Left lung (tissue), 10 donors: ENCODE measurements around the gene MICAL2. TPM values are rescaled to one million over a fixed set of nuclear protein-coding genes. Genes with fewer than 3 reads are reported as not detected.

Experiments used
- ATAC-seq: fragments of 200-7000 bp; cut with Tn5 transposase; one replicate; pipeline ENCODE4 v1.9.1; 2020; ENCODE audit warnings: moderate library complexity
- DNase-seq, 4 donors: peaks; one replicate each; pipeline ENCODE4 v3.0.0-alpha.2; 2013 to 2020
- H3K27ac ChIP-seq, 2 donors: fragments of 200-600 bp; sonication (generic) in 1 of 2; one replicate each; pipeline versions ENCODE4 v1.5.0 to v1.8.0; 2020 to 2021
- H3K27me3 ChIP-seq, 2 donors: fragments of 200-600 bp; sonication (generic) in 1 of 2; one replicate each; pipeline versions ENCODE4 v1.5.0 to v1.8.0; 2020 to 2021
- H3K36me3 ChIP-seq, 2 donors: fragments of 200-600 bp; sonication (generic) in 1 of 2; one replicate each; pipeline versions ENCODE4 v1.5.0 to v1.8.0; 2020 to 2021
- H3K4me1 ChIP-seq, 2 donors: fragments of 200-600 bp; one replicate each; pipeline ENCODE4 v1.8.0; 2021
- H3K4me3 ChIP-seq, 2 donors: fragments of 200-600 bp; sonication (generic) in 1 of 2; one replicate each; pipeline versions ENCODE4 v1.5.0 to v1.8.0; 2020 to 2021; ENCODE audit warnings: mild to moderate bottlenecking in 1 of 2
- H3K9me3 ChIP-seq, 2 donors: fragments of 200-600 bp; sonication (generic) in 1 of 2; one replicate each; pipeline versions ENCODE4 v1.5.0 to v1.8.0; 2020 to 2021
- CTCF ChIP-seq, 2 donors: fragments of 200-600 bp; sonication (generic) in 1 of 2; IDR thresholded peaks; one replicate each; pipeline versions ENCODE4 v1.5.0 to v1.8.0; 2021; ENCODE audit warnings: antibody characterized with exemption in 2 of 2
- intact Hi-C, 2 donors: fragments of 100-400 bp; cut with DNase I; formaldehyde crosslinking; loops; one replicate each; pipeline versions ENCODE4 v1.11.2 to v1.14.2; 2022
- polyA plus RNA-seq, 6 donors: library from polyadenylated mRNA; unstranded; fragments of 120-200 nt; gene quantifications; one replicate each; pipeline ENCODE4 v1.2.1, GENCODE V29; 2013; ENCODE audit not compliant: insufficient read length in 6 of 6
- total RNA-seq, 2 donors: library from RNA; stranded (reverse); fragmentation: NEBNext Ultra II Directional; extraction: Animal tissue kit (Norgen Biotek cat#: 25700); gene quantifications; one replicate each; pipeline ENCODE4 v1.2.1, GENCODE V29; 2021
- donor health status: DM: no; HTN: yes; CAD: no.
- donor health status: DM: no; HTN: no; CAD: no.

Gene MICAL2
- total and polyA plus RNA-seq, 8 donors: 49.8 to 293 (median 89.4) TPM

- intact Hi-C loops: no loop called here
- H3K9me3 ChIP-seq: no peaks in the 10 kb centered on the region
- no peak overlapping the region for H3K27ac ChIP-seq
- TF ChIP-seq CTCF (IDR thresholded peaks at IDR 0.05): no peak
- no peak overlapping the region for H3K4me3 ChIP-seq
- H3K4me1 ChIP-seq: peaks cover 3 to 16% of the 10 kb centered on the region in 2 donors
- ATAC-seq (no peak), DNase-seq (no peak)
- no peaks in the 10 kb centered on the region for H3K27me3 ChIP-seq
- H3K36me3 ChIP-seq: peaks cover 0 to 69% of the 10 kb centered on the region in 2 donors
Observed at GRCh38 chr11:12242966-12243365, 132.6 kb downstream of the MICAL2 start.

GRCh38 chr11:12243486-12243885 lies 133.1 kb downstream of the MICAL2 start:
- TF ChIP-seq CTCF (IDR thresholded peaks at IDR 0.05): no peak
- peaks cover 0 to 67% of the 10 kb centered on the region in 2 donors for H3K36me3 ChIP-seq
- intact Hi-C loops: no loop called here
- no peak overlapping the region for H3K4me3 ChIP-seq
- no peaks in the 10 kb centered on the region for H3K27me3 ChIP-seq
- DNase-seq: no peak
- no peaks in the 10 kb centered on the region for H3K9me3 ChIP-seq
- no peak overlapping the region for H3K27ac ChIP-seq
- H3K4me1 ChIP-seq: peaks cover 4 to 16% of the 10 kb centered on the region in 2 donors
- no peak for ATAC-seq

GRCh38 chr11:12243911-12244550 lies 133.6 kb downstream of the MICAL2 start:
- Histone ChIP-seq H3K9me3 (no peaks in the 10 kb centered on the region), H3K4me3 (no peak overlapping the region), H3K27ac (no peak overlapping the region), H3K36me3 (peaks cover 0 to 68% of the 10 kb centered on the region in 2 donors), H3K4me1 (peaks cover 7 to 16% of the 10 kb centered on the region in 2 donors), H3K27me3 (no peaks in the 10 kb centered on the region)
- intact Hi-C loops: no loop called here
- ATAC-seq: no peak
- no peak for TF ChIP-seq CTCF (IDR thresholded peaks at IDR 0.05)
- no peak for DNase-seq

GRCh38 chr11:12245091-12245490 lies 134.7 kb downstream of the MICAL2 start:
- no peak for DNase-seq
- no peak for ATAC-seq
- Histone ChIP-seq H3K4me3 (no peak overlapping the region), H3K4me1 (peaks cover 9 to 10% of the 10 kb centered on the region in 2 donors), H3K27ac (no peak overlapping the region), H3K9me3 (no peaks in the 10 kb centered on the region), H3K36me3 (peaks cover 0 to 73% of the 10 kb centered on the region in 2 donors), H3K27me3 (no peaks in the 10 kb centered on the region)
- TF ChIP-seq CTCF (IDR thresholded peaks at IDR 0.05): no peak
- intact Hi-C loops: no loop called here

GRCh38 chr11:12245549-12246016 lies 135.2 kb downstream of the MICAL2 start:
- peaks cover 8 to 9% of the 10 kb centered on the region in 2 donors for H3K4me1 ChIP-seq
- intact Hi-C loops: no loop called here
- no peaks in the 10 kb centered on the region for H3K27me3 ChIP-seq
- no peak overlapping the region for H3K27ac ChIP-seq
- DNase-seq (no peak), ATAC-seq (peak; percentile 28)
- TF ChIP-seq CTCF (IDR thresholded peaks at IDR 0.05): no peak
- H3K9me3 ChIP-seq: no peaks in the 10 kb centered on the region
- peaks cover 0 to 70% of the 10 kb centered on the region in 2 donors for H3K36me3 ChIP-seq
- no peak overlapping the region for H3K4me3 ChIP-seq
